ENCODE results near the gene PHF14.

The PHF14 gene

GRCh38 chr7:11120068-11120664 lies 146.5 kb downstream of the PHF14 start:
- DNase-seq = no peak

- no peak for DNase-seq
Measured at GRCh38 chr7:11120675-11121220, 147.1 kb downstream of the PHF14 start.

GRCh38 chr7:11124856-11125559 lies 151.3 kb downstream of the PHF14 start:
- DNase-seq = no peak

- DNase-seq = no peak
Measured at GRCh38 chr7:11127114-11127785, 153.6 kb downstream of the PHF14 start.

GRCh38 chr7:11127988-11128387 lies 154.3 kb downstream of the PHF14 start:
- no peak for DNase-seq

- DNase-seq = no peak
Measured at GRCh38 chr7:11128498-11128897, 154.8 kb downstream of the PHF14 start.

GRCh38 chr7:11130012-11130411 lies 156.3 kb downstream of the PHF14 start:
- no peak for DNase-seq

GRCh38 chr7:11130601-11131000 lies 156.9 kb downstream of the PHF14 start:
- no peak for DNase-seq

- DNase-seq = no peak
Measured at GRCh38 chr7:11133436-11133959, 159.8 kb downstream of the PHF14 start.

GRCh38 chr7:11135573-11135972 lies 161.9 kb downstream of the PHF14 start:
- DNase-seq = no peak

- DNase-seq = no peak
Measured at GRCh38 chr7:11141541-11141940, 167.9 kb downstream of the PHF14 start.

GRCh38 chr7:11153694-11154093 lies 180.0 kb downstream of the PHF14 start:
- no peak for DNase-seq

GRCh38 chr7:11155883-11156282 lies 182.2 kb downstream of the PHF14 start:
- no peak for DNase-seq

- no peak for DNase-seq
Measured at GRCh38 chr7:11161499-11161898, 187.8 kb downstream of the PHF14 start.

GRCh38 chr7:11163220-11163619 lies 189.5 kb downstream of the PHF14 start:
- DNase-seq = no peak

- DNase-seq = no peak
Measured at GRCh38 chr7:11166051-11166450, 192.4 kb downstream of the PHF14 start.

GRCh38 chr7:11168650-11169170 lies 195.0 kb downstream of the PHF14 start:
- no peak for DNase-seq

GRCh38 chr7:11170175-11170574 lies 196.5 kb downstream of the PHF14 start:
- no peak for DNase-seq

GRCh38 chr7:11170863-11171568 lies 197.3 kb downstream of the PHF14 start:
- DNase-seq = no peak

- DNase-seq = no peak
Measured at GRCh38 chr7:11171569-11172192, 198.0 kb downstream of the PHF14 start.

- no peak for DNase-seq
Measured at GRCh38 chr7:11172835-11173234, 199.2 kb downstream of the PHF14 start.

- no peak for DNase-seq
Measured at GRCh38 chr7:11175371-11175770, 201.7 kb downstream of the PHF14 start.
